NCI-H510A (cell line): ENCODE data around the gene SIDT1.

ENCODE experiments used
- DNase-seq: peaks from one replicate; lab custom pipeline; 2025; lab: John Stamatoyannopoulos, UW

Gene SIDT1

GRCh38 chr3:113531826-113532697 lies at the start of gene SIDT1:
Gene SIDT1 (plus strand): TSS chr3:113532555. CDS start chr3:113533022, 467 bp downstream.
- no peak for DNase-seq

- no peak for DNase-seq
These were observed 47.2 kb upstream of the SIDT1 start for GRCh38 chr3:113485161-113485609.

GRCh38 chr3:113495035-113495434 lies 37.3 kb upstream of the SIDT1 start:
- DNase-seq, result no peak

- no peak for DNase-seq
These were observed 35.4 kb upstream of the SIDT1 start for GRCh38 chr3:113496924-113497323.

- no peak for DNase-seq
These were observed 33.9 kb upstream of the SIDT1 start for GRCh38 chr3:113498221-113499005.

GRCh38 chr3:113499081-113499480 lies 33.3 kb upstream of the SIDT1 start:
- no peak for DNase-seq

GRCh38 chr3:113501597-113501996 lies 30.8 kb upstream of the SIDT1 start:
- no peak for DNase-seq

- no peak for DNase-seq
These were observed 26.5 kb upstream of the SIDT1 start for GRCh38 chr3:113505867-113506266.

- no peak for DNase-seq
These were observed 24.8 kb upstream of the SIDT1 start for GRCh38 chr3:113507501-113508067.

- no peak for DNase-seq
These were observed 23.4 kb upstream of the SIDT1 start for GRCh38 chr3:113508966-113509365.

GRCh38 chr3:113514265-113514769 lies 18.0 kb upstream of the SIDT1 start:
- DNase-seq, result no peak

GRCh38 chr3:113516115-113516505 lies 16.2 kb upstream of the SIDT1 start:
- no peak for DNase-seq

- no peak for DNase-seq
These were observed 10.4 kb upstream of the SIDT1 start for GRCh38 chr3:113521981-113522380.

- DNase-seq, result no peak
These were observed 9.1 kb upstream of the SIDT1 start for GRCh38 chr3:113523241-113523640.

GRCh38 chr3:113532698-113533533 lies 561 bp downstream of the SIDT1 start:
- no peak for DNase-seq

GRCh38 chr3:113533534-113533892 lies 1.2 kb downstream of the SIDT1 start:
- DNase-seq, result no peak

- DNase-seq, result no peak
These were observed 2.0 kb downstream of the SIDT1 start for GRCh38 chr3:113534365-113534764.

- no peak for DNase-seq
These were observed 3.5 kb downstream of the SIDT1 start for GRCh38 chr3:113535898-113536297.

GRCh38 chr3:113536627-113537101 lies 4.3 kb downstream of the SIDT1 start:
- no peak for DNase-seq

GRCh38 chr3:113537155-113537554 lies 4.8 kb downstream of the SIDT1 start:
- DNase-seq, result no peak

GRCh38 chr3:113541519-113541918 lies 9.2 kb downstream of the SIDT1 start:
- no peak for DNase-seq
